Gastrocnemius medialis (tissue), 4 donors: ENCODE results near the gene MKNK1. TPM values are rescaled to one million over a fixed set of nuclear protein-coding genes. Genes with fewer than 3 reads are reported as not detected.

Experiments
- ATAC-seq, 2 donors: fragments of 150-250 bp; one replicate each; pipeline ENCODE4 v1.9.1; 2016
- DNase-seq, 2 donors: peaks; one replicate each; pipeline ENCODE4 v3.0.0-alpha.2; 2019
- H3K27ac ChIP-seq, 4 donors: fragments of 200-600 bp; sonication (generic); 1 replicate in 1 of 4; 2 replicates in 3 of 4; pipeline ENCODE4 v1.5.1; 2016 to 2018; ENCODE audit warnings: mild to moderate bottlenecking in 2 of 4, moderate library complexity in 1 of 4
- H3K27me3 ChIP-seq, 3 donors: fragments of 200-600 bp; sonication (generic) in 2 of 3; 1 replicate in 1 of 3; 2 replicates in 2 of 3; pipeline versions ENCODE4 v1.5.1 to v1.6.0; 2016 to 2019; ENCODE audit warnings: mild to moderate bottlenecking in 1 of 3, moderate library complexity in 1 of 3
- H3K36me3 ChIP-seq, 2 donors: fragments of 200-600 bp; sonication (generic) in 1 of 2; one replicate each; pipeline ENCODE4 v1.5.1; 2017 to 2018
- H3K4me1 ChIP-seq, 2 donors: fragments of 200-600 bp; sonication (generic) in 1 of 2; one replicate each; pipeline ENCODE4 v1.5.1; 2016 to 2017; ENCODE audit warnings: mild to moderate bottlenecking in 2 of 2
- H3K4me3 ChIP-seq, 4 donors: fragments of 200-600 bp; sonication (generic) in 3 of 4; 1 replicate in 1 of 4; 2 replicates in 3 of 4; pipeline ENCODE4 v1.5.1; 2016 to 2019; ENCODE audit warnings: mild to moderate bottlenecking in 2 of 4
- H3K9me3 ChIP-seq, 3 donors: fragments of 200-600 bp; sonication (generic) in 2 of 3; 1 replicate in 1 of 3; 2 replicates in 2 of 3; pipeline ENCODE4 v1.5.1; 2016 to 2019
- CTCF ChIP-seq, 5 experiments: fragments of 450-650 bp in 3 of 5; fragments of 200-600 bp in 2 of 5; sonication (generic) in 2 of 5; IDR thresholded peaks in 4 of 5; conservative IDR thresholded peaks in 1 of 5; 1 replicate in 4 of 5; 2 replicates in 1 of 5; pipeline ENCODE4 v1.5.1; 2016 to 2019; ENCODE audit warnings: antibody characterized with exemption in 5 of 5, mild to moderate bottlenecking in 3 of 5, moderate library complexity in 3 of 5
- POLR2A ChIP-seq, 2 donors: fragments of 450-650 bp; IDR thresholded peaks; one replicate each; pipeline ENCODE4 v1.6.1; 2017; ENCODE audit warnings: antibody characterized with exemption in 2 of 2, mild to moderate bottlenecking in 2 of 2, moderate library complexity in 2 of 2
- in situ Hi-C, 4 donors: fragments of 200-750 bp; cut with MboI; loops; one replicate each; pipeline versions ENCODE4 v1.15.0 to v1.8.0; 2017; ENCODE audit warnings: low sequenced_read_pairs in 4 of 4
- intact Hi-C: fragments of 100-400 bp; cut with DNase I; formaldehyde crosslinking; loops from one replicate; pipeline ENCODE4 v1.15.1; 2023; ENCODE audit warnings: low total_unique reads
- total RNA-seq, 4 donors: library from RNA; depleted of rRNA; stranded (reverse); fragments of >200 nt; gene quantifications; one replicate each; pipeline versions ENCODE4 v1.1.0 to v1.2.3, GENCODE V29; 2016

Gene MKNK1
- total RNA-seq, 4 donors from 2014 or later, result 23.7 to 63.5 (median 43.4) TPM

GRCh38 chr1:46508757-46509156 lies 95.3 kb downstream of the MKNK1 start:
- no peak for TF ChIP-seq CTCF (IDR thresholded peaks at IDR 0.05 in 4 of 5, conservative IDR thresholded peaks at IDR 0.05 in 1 of 5)
- no peak for TF ChIP-seq POLR2A (IDR thresholded peaks at IDR 0.05)
- in situ Hi-C loops, result no loop called here

More at GRCh38 chr1:46508757-46509156, 95.3 kb downstream of the MKNK1 start:
- DNase-seq, result no peak
- Histone ChIP-seq H3K27me3 (no peaks in the 10 kb centered on the region), H3K4me1 (no peaks in the 10 kb centered on the region), H3K9me3 (no peaks in the 10 kb centered on the region), H3K27ac (no peak overlapping the region), H3K36me3 (no peaks in the 10 kb centered on the region), H3K4me3 (no peak overlapping the region)
- intact Hi-C loops, result no loop called here
- no peak for ATAC-seq

Other genes starting within 250 kb of the MKNK1 start
- 10 to 100 TPM in 1 of 4 donors, 1 to 10 TPM in 3; 5.2 to 15.6 (median 7.3) TPM for gene FAAH, start 210.0 kb downstream of the MKNK1 start, total RNA-seq
- not detected for gene DMBX1, start 114.4 kb downstream of the MKNK1 start, total RNA-seq
- gene KNCN, start 52.6 kb downstream of the MKNK1 start, total RNA-seq, result not detected
- gene MOB3C, start 12.5 kb upstream of the MKNK1 start, total RNA-seq, result 10 to 100 TPM; 11.3 to 26.5 (median 23.3) TPM
- 100 to 1,000 TPM in 3 of 4 donors, 10 to 100 TPM in 1; 76.6 to 173 (median 135) TPM for gene ATPAF1, start 64.1 kb upstream of the MKNK1 start, total RNA-seq
- not detected for gene TEX38, start 67.6 kb upstream of the MKNK1 start, total RNA-seq
- 10 to 100 TPM; 59.5 to 70.2 (median 62.8) TPM for gene EFCAB14, start 114.8 kb upstream of the MKNK1 start, total RNA-seq
- 10 to 100 TPM; 57.3 to 97.4 (median 70.0) TPM for gene CYP4B1, start 194.8 kb upstream of the MKNK1 start, total RNA-seq